GM23338 (cell line): ENCODE measurements around the gene MT4. TPM values are rescaled to one million over a fixed set of nuclear protein-coding genes. Genes with fewer than 3 reads are reported as not detected.
A peak's percentile ranks its signal among the peaks of the same experiment; 100 is the strongest.

ENCODE experiments used
- ATAC-seq: fragments of 200-7000 bp; cut with Tn5 transposase; 3 replicates; pipeline ENCODE4 v1.9.1; 2020
- DNase-seq: peaks from one replicate; pipeline ENCODE4 v3.0.0-alpha.2; 2015; ENCODE audit warnings: low spot score
- H2AFZ ChIP-seq: fragments of 200-600 bp; sonication (generic); 2 replicates; pipeline ENCODE4 v1.8.0; 2016; ENCODE audit warnings: antibody characterized with exemption, mild to moderate bottlenecking, moderate library complexity
- H3F3A ChIP-seq: fragments of 200-600 bp; sonication (generic); replicated peaks from 2 replicates; pipeline ENCODE4 v1.8.0; 2017; ENCODE audit warnings: antibody characterized with exemption, mixed run types, low read depth
- H3K27ac ChIP-seq: fragments of 200-600 bp; sonication (generic); 2 replicates; pipeline ENCODE4 v1.6.1; 2016; ENCODE audit warnings: low read depth
- H3K27me3 ChIP-seq: fragments of 200-600 bp; sonication (generic); 2 replicates; pipeline ENCODE4 v1.8.0; 2016; ENCODE audit warnings: mild to moderate bottlenecking, mixed run types, moderate library complexity; ENCODE audit not compliant: insufficient read depth
- H3K36me3 ChIP-seq: fragments of 200-600 bp; sonication (generic); 2 replicates; pipeline ENCODE4 v1.8.0; 2016; ENCODE audit warnings: mild to moderate bottlenecking; ENCODE audit not compliant: insufficient read depth
- H3K4me1 ChIP-seq: fragments of 200-600 bp; sonication (generic); 2 replicates; pipeline ENCODE4 v1.8.0; 2016; ENCODE audit warnings: mild to moderate bottlenecking, moderate library complexity; ENCODE audit not compliant: insufficient read depth
- H3K4me2 ChIP-seq: fragments of 200-600 bp; sonication (generic); 2 replicates; pipeline ENCODE4 v1.7.1; 2017; ENCODE audit warnings: mixed run types
- H3K4me3 ChIP-seq: fragments of 200-600 bp; sonication (generic); 2 replicates; pipeline ENCODE4 v1.6.1; 2016; ENCODE audit warnings: mixed run types
- H3K79me2 ChIP-seq: fragments of 200-600 bp; sonication (generic); replicated peaks from 2 replicates; pipeline ENCODE4 v1.8.0; 2017; ENCODE audit warnings: mild to moderate bottlenecking; ENCODE audit not compliant: insufficient read depth
- H3K9me2 ChIP-seq: fragments of 200-600 bp; sonication (generic); 2 replicates; pipeline ENCODE4 v1.8.0; 2017; ENCODE audit not compliant: insufficient read depth
- H4K20me1 ChIP-seq: fragments of 200-600 bp; sonication (generic); replicated peaks from 2 replicates; pipeline ENCODE4 v1.8.0; 2017; ENCODE audit warnings: mild to moderate bottlenecking; ENCODE audit not compliant: insufficient read depth
- H3K27ac Mint-ChIP-seq: 2 replicates; pipeline ENCODE4 v1.8.0; 2020; ENCODE audit warnings: inconsistent platforms, mild to moderate bottlenecking, moderate library complexity, mixed read lengths
- H3K27me3 Mint-ChIP-seq: 3 replicates; pipeline ENCODE4 v1.8.0; 2022; ENCODE audit warnings: low read depth, mild to moderate bottlenecking, moderate library complexity, mixed read lengths, inconsistent platforms; ENCODE audit not compliant: insufficient read depth, poor library complexity
- H3K36me3 Mint-ChIP-seq: 3 replicates; pipeline ENCODE4 v1.8.0; 2021; ENCODE audit warnings: low read depth, mild to moderate bottlenecking, inconsistent platforms, moderate library complexity, mixed read lengths
- H3K4me1 Mint-ChIP-seq: 3 replicates; pipeline ENCODE4 v1.8.0; 2020; ENCODE audit warnings: mild to moderate bottlenecking, inconsistent platforms, mixed read lengths
- H3K4me3 Mint-ChIP-seq: 3 replicates; pipeline ENCODE4 v1.8.0; 2021; ENCODE audit warnings: moderate library complexity, mild to moderate bottlenecking, inconsistent platforms, mixed read lengths
- H3K9me3 Mint-ChIP-seq: 3 replicates; pipeline ENCODE4 v1.8.0; 2020; ENCODE audit warnings: moderate library complexity, mild to moderate bottlenecking, inconsistent platforms, mixed read lengths
- CREB1 ChIP-seq: fragments of 250-450 bp; sonication (Bioruptor Pico); IDR thresholded peaks from 2 replicates; pipeline ENCODE4 v1.5.0; 2020; ENCODE audit warnings: low read depth, mild to moderate bottlenecking, moderate library complexity
- ETS1 ChIP-seq: IDR thresholded peaks from 2 replicates; pipeline ENCODE4 v1.6.1; 2016; ENCODE audit warnings: antibody characterized with exemption
- EZH2 ChIP-seq: fragments of 200-600 bp; sonication (generic); IDR thresholded peaks from one replicate; pipeline ENCODE4 v1.8.0; 2017; ENCODE audit warnings: antibody characterized with exemption, mild to moderate bottlenecking, low read depth; ENCODE audit not compliant: unreplicated experiment
- EZH2phosphoT487 ChIP-seq: fragments of 200-600 bp; sonication (generic); IDR thresholded peaks from one replicate; pipeline ENCODE4 v1.8.1; 2018; ENCODE audit warnings: antibody characterized with exemption; ENCODE audit not compliant: unreplicated experiment
- NANOG ChIP-seq: IDR thresholded peaks from 2 replicates; pipeline ENCODE4 v1.6.1; 2016; ENCODE audit warnings: antibody characterized with exemption, borderline replicate concordance
- POLR2AphosphoS5 ChIP-seq: IDR thresholded peaks from 2 replicates; pipeline ENCODE4 v1.6.1; 2016; ENCODE audit warnings: antibody characterized with exemption, low read depth
- REST ChIP-seq: IDR thresholded peaks from one replicate; pipeline ENCODE4 v1.6.1; 2018; ENCODE audit warnings: antibody characterized with exemption; ENCODE audit not compliant: unreplicated experiment
- ZNF114 ChIP-seq: fragments of 250-450 bp; sonication (Bioruptor Pico); IDR thresholded peaks from 2 replicates; pipeline ENCODE4 v1.5.0; 2020; ENCODE audit warnings: mild to moderate bottlenecking, moderate library complexity
- ZNF331 ChIP-seq: fragments of 250-450 bp; sonication (Bioruptor Pico); IDR thresholded peaks from 2 replicates; pipeline ENCODE4 v1.5.0; 2020; ENCODE audit warnings: low read depth, mild to moderate bottlenecking, moderate library complexity
- polyA plus RNA-seq: library from polyadenylated mRNA; unstranded; fragments of >200 nt; fragmentation: Nextera tagmentation; extraction: Ambion mirVana; gene quantifications from 2 replicates; pipeline ENCODE4 v1.2.1, GENCODE V29; 2016
- total RNA-seq: library from RNA; depleted of rRNA; stranded (reverse); fragments of >200 nt; shearing (Covaris generic); gene quantifications from 2 replicates; pipeline ENCODE4 v1.2.3, GENCODE V29; 2014

The MT4 gene
- total and polyA plus RNA-seq, 2 experiments from 2014 or later = not detected

GRCh38 chr16:56547949-56548567 is 16.8 kb upstream of the MT4 start:
- Histone ChIP-seq H3K9me2 (no peaks in the 10 kb centered on the region), H3K79me2 (no peaks in the 10 kb centered on the region), H3F3A (peaks cover 11% of the 10 kb centered on the region; the same call in 1 of the 2 replicates), H3K4me3 (peak overlapping the region; percentile 40; the same call in 1 of the 2 replicates), H3K27me3 (no peaks in the 10 kb centered on the region), H3K4me1 (peaks cover 24% of the 10 kb centered on the region), H4K20me1 (no peaks in the 10 kb centered on the region), H3K27ac (peak overlapping the region; percentile 97), H3K36me3 (no peaks in the 10 kb centered on the region), H2AFZ (peak overlapping the region; percentile 4), H3K4me2 (peak overlapping the region; percentile 72)
- Mint-ChIP-seq H3K9me3 (no peaks in the 10 kb centered on the region; the same call in 2 of the 3 replicates), H3K27me3 (peaks cover 21% of the 10 kb centered on the region), H3K4me3 (peak overlapping the region; percentile 55), H3K27ac (peak overlapping the region; percentile 96), H3K4me1 (peaks cover 28% of the 10 kb centered on the region), H3K36me3 (no peaks in the 10 kb centered on the region)
- ATAC-seq (no peak; the same call in 2 of the 3 replicates), DNase-seq (no peak)
- TF ChIP-seq POLR2AphosphoS5 (no peak), ZNF331 (CRISPR knock-in tag) (no peak), CREB1 (no peak), NANOG (no peak), ETS1 (no peak)

- DNase-seq (no peak), ATAC-seq (no peak)
- no peaks in the 10 kb centered on the region for H3K27me3 ChIP-seq
- Mint-ChIP-seq H3K9me3 (no peaks in the 10 kb centered on the region; the same call in 2 of the 3 replicates), H3K4me1 (peaks cover 28% of the 10 kb centered on the region), H3K4me3 (no peak overlapping the region), H3K27me3 (peaks cover 22% of the 10 kb centered on the region), H3K27ac (no peak overlapping the region; the same call in 1 of the 2 replicates), H3K36me3 (no peaks in the 10 kb centered on the region)
- H3K4me2 ChIP-seq = no peak overlapping the region
- no peaks in the 10 kb centered on the region for H3K79me2 ChIP-seq
- no peaks in the 10 kb centered on the region for H3K9me2 ChIP-seq
- no peaks in the 10 kb centered on the region for H3K36me3 ChIP-seq
- no peak overlapping the region for H3K27ac ChIP-seq
- no peak overlapping the region for H3K4me3 ChIP-seq
- H3F3A ChIP-seq = peaks cover 11% of the 10 kb centered on the region; the same call in 1 of the 2 replicates
- no peaks in the 10 kb centered on the region for H4K20me1 ChIP-seq
- H3K4me1 ChIP-seq = peaks cover 24% of the 10 kb centered on the region
- H2AFZ ChIP-seq = peak overlapping the region; percentile 69
- TF ChIP-seq EZH2phosphoT487 = no peak
- TF ChIP-seq ZNF331 (CRISPR knock-in tag) = no peak
- no peak for TF ChIP-seq ZNF114
- TF ChIP-seq POLR2AphosphoS5 = no peak
- TF ChIP-seq NANOG = no peak
- no peak for TF ChIP-seq ETS1
- no peak for TF ChIP-seq EZH2
- no peak for TF ChIP-seq REST
These were observed 15.7 kb upstream of the MT4 start for GRCh38 chr16:56549161-56549560.
